Smooth muscle cell (in vitro differentiated cells): ENCODE data around the gene PPP2R5E. TPM values are rescaled to one million over a fixed set of nuclear protein-coding genes. Genes with fewer than 3 reads are reported as not detected.

Source experiments
- DNase-seq: peaks from one replicate; lab custom pipeline; 2025; ENCODE audit not compliant: unreplicated experiment; lab: John Stamatoyannopoulos, UW
- H2AFZ ChIP-seq: fragments of 200-600 bp; sonication (generic); 2 replicates; pipeline ENCODE4 v1.6.0; 2016; ENCODE audit warnings: antibody characterized with exemption, low read depth, mild to moderate bottlenecking
- H3F3A ChIP-seq: fragments of 200-600 bp; sonication (generic); 2 replicates; pipeline ENCODE4 v1.6.0; 2017; ENCODE audit warnings: antibody characterized with exemption, low read depth
- H3K27ac ChIP-seq: fragments of 200-600 bp; sonication (generic); 2 replicates; pipeline ENCODE4 v1.5.1; 2016; ENCODE audit warnings: low read depth, mild to moderate bottlenecking
- H3K27me3 ChIP-seq: fragments of 200-600 bp; sonication (generic); 2 replicates; pipeline ENCODE4 v1.6.1; 2016; ENCODE audit warnings: low read depth, mild to moderate bottlenecking
- H3K36me3 ChIP-seq: fragments of 200-600 bp; sonication (generic); 2 replicates; pipeline ENCODE4 v1.5.1; 2016; ENCODE audit warnings: low read depth
- H3K4me1 ChIP-seq: fragments of 200-600 bp; sonication (generic); 2 replicates; pipeline ENCODE4 v1.5.1; 2016; ENCODE audit warnings: low read depth
- H3K4me2 ChIP-seq: fragments of 200-600 bp; sonication (generic); 2 replicates; pipeline ENCODE4 v1.6.0; 2016; ENCODE audit warnings: mild to moderate bottlenecking
- H3K4me3 ChIP-seq: fragments of 200-600 bp; sonication (generic); 2 replicates; pipeline ENCODE4 v1.5.1; 2016; ENCODE audit warnings: mild to moderate bottlenecking
- H3K79me2 ChIP-seq: fragments of 200-600 bp; sonication (generic); 2 replicates; pipeline ENCODE4 v1.6.0; 2016; ENCODE audit warnings: low read depth, mild to moderate bottlenecking
- H3K9ac ChIP-seq: fragments of 200-600 bp; sonication (generic); 2 replicates; pipeline ENCODE4 v1.6.0; 2016; ENCODE audit warnings: low read depth
- H3K9me3 ChIP-seq: fragments of 200-600 bp; sonication (generic); replicated peaks from 2 replicates; pipeline ENCODE4 v1.5.1; 2016; ENCODE audit warnings: low read depth
- H4K20me1 ChIP-seq: fragments of 200-600 bp; sonication (generic); 2 replicates; pipeline ENCODE4 v1.6.0; 2016; ENCODE audit warnings: low read depth
- WGBS: methylation state at CpG from one replicate; pipeline ENCODE4 v1.1.7; 2016; ENCODE audit warnings: low lambda C conversion rate; 5-methylcytosine and 5-hydroxymethylcytosine counted together
- polyA plus RNA-seq: library from polyadenylated mRNA; unstranded; fragments of >200 nt; fragmentation: Nextera tagmentation; extraction: Ambion mirVana; gene quantifications from 2 replicates; pipeline ENCODE4 v1.2.1, GENCODE V29; 2016
- total RNA-seq: library from RNA; depleted of rRNA; stranded (reverse); fragments of >200 nt; gene quantifications from 2 replicates; pipeline ENCODE4 v1.2.3, GENCODE V29; 2014
- TF ChIP-seq, protein P1 (sequence below): fragments of 200-600 bp; sonication (generic); IDR thresholded peaks from 2 replicates; pipeline ENCODE4 v1.5.1; 2017; ENCODE audit warnings: borderline replicate concordance, mild to moderate bottlenecking, antibody characterized with exemption; ENCODE audit not compliant: insufficient read depth, poor library complexity, severe bottlenecking

The PPP2R5E gene
- total and polyA plus RNA-seq, 2 experiments from 2014 or later, result 31.7 to 47.7 TPM

DNA sequence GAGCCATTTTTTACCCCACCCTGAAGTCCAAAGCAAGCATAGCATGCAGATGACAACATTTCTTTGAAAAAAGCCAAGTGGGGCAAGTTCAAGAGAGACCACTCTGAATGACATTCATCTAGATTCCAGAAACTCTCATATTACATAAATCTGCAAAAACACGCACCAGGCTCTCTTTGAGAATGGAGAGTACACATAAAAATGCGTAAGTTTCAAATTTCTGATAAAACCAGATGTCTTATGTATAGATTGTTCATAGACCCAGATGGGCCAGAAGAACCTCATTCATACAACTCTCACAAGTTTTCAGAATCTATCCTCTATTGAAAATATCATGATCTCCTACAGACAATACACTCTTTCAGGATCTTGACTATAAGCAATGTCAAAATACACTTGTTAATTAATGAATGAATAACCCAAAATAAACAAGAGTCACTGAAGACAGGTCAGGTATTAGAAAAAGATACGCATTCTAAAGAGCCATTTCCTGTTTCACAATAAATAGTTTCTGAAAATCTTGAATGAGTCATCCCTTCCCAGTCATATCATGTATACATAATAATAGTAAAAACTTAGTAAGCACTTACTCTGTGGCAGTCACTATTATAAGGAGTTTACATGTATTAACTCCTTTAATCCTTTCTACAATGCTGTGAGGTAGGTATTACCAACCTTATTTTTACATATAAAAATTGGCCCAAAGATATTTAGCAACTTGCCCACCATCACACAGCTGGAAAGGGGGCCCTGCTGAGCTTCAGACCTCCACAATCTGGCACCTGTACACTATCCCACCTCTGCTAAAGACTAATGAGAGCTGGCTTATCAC lies 72.0 kb downstream of the PPP2R5E start:
- Histone ChIP-seq H3K4me3 (no peak overlapping the region), H3K4me2 (peak overlapping the region; percentile 62), H3K27ac (peak overlapping the region; percentile 65), H3F3A (no peaks in the 10 kb centered on the region), H2AFZ (no peak overlapping the region), H3K4me1 (peaks cover 15% of the 10 kb centered on the region), H3K9ac (no peak overlapping the region), H3K36me3 (no peaks in the 10 kb centered on the region), H3K79me2 (peaks cover 88% of the 10 kb centered on the region), H3K9me3 (no peaks in the 10 kb centered on the region), H4K20me1 (peaks cover 80% of the 10 kb centered on the region), H3K27me3 (no peaks in the 10 kb centered on the region)
- 65% methylated on average over 3 of the region's 3 CpGs for WGBS
- DNase-seq, result no peak
- TF ChIP-seq, protein P1, sequence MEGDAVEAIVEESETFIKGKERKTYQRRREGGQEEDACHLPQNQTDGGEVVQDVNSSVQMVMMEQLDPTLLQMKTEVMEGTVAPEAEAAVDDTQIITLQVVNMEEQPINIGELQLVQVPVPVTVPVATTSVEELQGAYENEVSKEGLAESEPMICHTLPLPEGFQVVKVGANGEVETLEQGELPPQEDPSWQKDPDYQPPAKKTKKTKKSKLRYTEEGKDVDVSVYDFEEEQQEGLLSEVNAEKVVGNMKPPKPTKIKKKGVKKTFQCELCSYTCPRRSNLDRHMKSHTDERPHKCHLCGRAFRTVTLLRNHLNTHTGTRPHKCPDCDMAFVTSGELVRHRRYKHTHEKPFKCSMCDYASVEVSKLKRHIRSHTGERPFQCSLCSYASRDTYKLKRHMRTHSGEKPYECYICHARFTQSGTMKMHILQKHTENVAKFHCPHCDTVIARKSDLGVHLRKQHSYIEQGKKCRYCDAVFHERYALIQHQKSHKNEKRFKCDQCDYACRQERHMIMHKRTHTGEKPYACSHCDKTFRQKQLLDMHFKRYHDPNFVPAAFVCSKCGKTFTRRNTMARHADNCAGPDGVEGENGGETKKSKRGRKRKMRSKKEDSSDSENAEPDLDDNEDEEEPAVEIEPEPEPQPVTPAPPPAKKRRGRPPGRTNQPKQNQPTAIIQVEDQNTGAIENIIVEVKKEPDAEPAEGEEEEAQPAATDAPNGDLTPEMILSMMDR, result no peak

DNA sequence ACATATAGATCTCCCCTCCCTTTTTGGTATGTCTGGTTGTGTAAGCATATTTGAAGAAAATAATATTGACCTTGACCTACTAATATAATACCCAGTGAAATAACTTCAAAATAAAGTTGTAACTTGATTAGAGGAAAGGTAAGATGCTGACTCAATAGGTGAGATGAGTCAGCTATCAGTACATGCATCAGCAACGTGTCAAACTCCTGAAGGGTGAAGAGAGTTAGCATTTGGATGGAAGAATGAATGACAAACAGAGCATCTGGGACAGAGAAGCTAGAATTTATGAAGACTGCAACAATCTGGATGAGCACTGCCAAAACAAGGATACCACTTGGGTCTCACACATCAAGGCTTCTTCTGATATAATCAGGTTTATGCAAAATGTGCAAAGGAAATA lies 74.9 kb downstream of the PPP2R5E start:
- H3F3A ChIP-seq, result no peaks in the 10 kb centered on the region
- no peak overlapping the region for H3K4me2 ChIP-seq
- H3K36me3 ChIP-seq, result no peaks in the 10 kb centered on the region
- WGBS, result 30% methylated on average over 1 of the region's 1 CpG
- H3K9ac ChIP-seq, result no peak overlapping the region
- H3K27ac ChIP-seq, result peak overlapping the region; percentile 44
- H2AFZ ChIP-seq, result no peak overlapping the region
- H3K9me3 ChIP-seq, result no peaks in the 10 kb centered on the region
- DNase-seq, result no peak
- peaks cover 96% of the 10 kb centered on the region for H3K79me2 ChIP-seq
- TF ChIP-seq, protein P1, result no peak
- H4K20me1 ChIP-seq, result peaks cover 91% of the 10 kb centered on the region
- no peak overlapping the region for H3K4me3 ChIP-seq
- no peaks in the 10 kb centered on the region for H3K27me3 ChIP-seq
- H3K4me1 ChIP-seq, result peaks cover 7% of the 10 kb centered on the region

DNA sequence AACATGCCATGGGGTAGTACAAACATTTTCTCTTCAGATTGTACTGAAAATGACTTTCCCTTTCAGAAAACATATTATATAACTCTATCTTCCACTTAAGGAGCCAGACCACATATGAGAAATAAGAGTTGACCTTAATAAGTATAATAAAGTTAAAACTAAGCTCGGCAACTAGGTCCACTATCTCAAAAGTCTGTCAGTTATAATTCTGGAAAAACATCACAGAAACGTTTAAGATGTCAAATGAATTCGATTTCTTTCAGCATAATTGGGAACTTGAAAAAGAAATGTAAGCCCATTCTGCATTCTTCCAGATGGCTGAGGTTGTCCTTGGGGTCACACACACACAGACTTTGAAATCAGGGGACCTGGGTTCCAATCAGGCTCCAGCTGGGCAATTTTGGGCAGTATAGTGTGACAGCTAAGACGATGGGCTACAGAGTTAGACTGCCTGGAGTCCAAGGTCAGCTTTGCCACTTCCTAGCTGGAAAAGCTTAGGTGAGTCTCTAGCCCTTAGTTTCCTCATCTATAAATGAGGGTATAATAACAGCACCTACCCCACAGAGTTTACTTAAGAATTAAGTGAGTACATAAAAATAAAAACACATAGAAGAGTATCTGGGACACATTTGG lies 75.6 kb downstream of the PPP2R5E start:
- Histone ChIP-seq H3K4me2 (no peak overlapping the region), H3K9me3 (no peaks in the 10 kb centered on the region), H3K27ac (peak overlapping the region; percentile 44), H3F3A (no peaks in the 10 kb centered on the region), H3K4me3 (no peak overlapping the region), H3K9ac (no peak overlapping the region), H2AFZ (no peak overlapping the region), H3K4me1 (peaks cover 3% of the 10 kb centered on the region), H3K79me2 (peaks cover 92% of the 10 kb centered on the region), H3K36me3 (no peaks in the 10 kb centered on the region), H3K27me3 (no peaks in the 10 kb centered on the region), H4K20me1 (peaks cover 88% of the 10 kb centered on the region)
- TF ChIP-seq, protein P1, result no peak
- WGBS, result 92% methylated on average over 4 of the region's 4 CpGs
- no peak for DNase-seq
